Measurements from ENCODE around the gene GPR156. TPM values are rescaled to one million over a fixed set of nuclear protein-coding genes. Genes with fewer than 3 reads are reported as not detected.

Gene GPR156
- total RNA-seq, 4 donors from 2014 or later: 0.46 to 0.79 (median 0.62) TPM

Small RNA genes within 50 kb of the gene (small RNA-seq; reads per million reads assigned to genes)
- gene RF00019: not detected
- gene RN7SL397P: not detected

Other genes starting within 250 kb of the GPR156 start
- 10 to 100 TPM; 26.3 to 43.0 (median 31.8) TPM for gene GSK3B, start 190.8 kb downstream of the GPR156 start, total RNA-seq
- gene LRRC58, start 64.1 kb upstream of the GPR156 start, total RNA-seq: 10 to 100 TPM; 35.4 to 40.4 (median 35.9) TPM
- 100 to 1,000 TPM; 532 to 861 (median 705) TPM for gene FSTL1, start 165.8 kb upstream of the GPR156 start, total RNA-seq